HG03469 (cell line): Measurements from ENCODE around the gene RAPGEF5.

Experiments
- ATAC-seq: cut with Tn5 transposase; IDR thresholded peaks from one replicate; pipeline ENCODE4 v1.9.1; 2021; ENCODE audit warnings: mild to moderate bottlenecking, moderate library complexity, moderate number of reproducible peaks; ENCODE audit not compliant: unreplicated experiment

The RAPGEF5 gene

GRCh38 chr7:22269963-22270362, 87.0 kb downstream of the RAPGEF5 start:
- no peak for ATAC-seq

- no peak for ATAC-seq
Observed at GRCh38 chr7:22268884-22269421, 88.0 kb downstream of the RAPGEF5 start.

GRCh38 chr7:22267930-22268615, 88.9 kb downstream of the RAPGEF5 start:
- ATAC-seq, result no peak

- no peak for ATAC-seq
Observed at GRCh38 chr7:22262538-22262937, 94.4 kb downstream of the RAPGEF5 start.

- ATAC-seq, result no peak
Observed at GRCh38 chr7:22256541-22257096, 100.3 kb downstream of the RAPGEF5 start.

- no peak for ATAC-seq
Observed at GRCh38 chr7:22255834-22256233, 101.1 kb downstream of the RAPGEF5 start.

- ATAC-seq, result no peak
Observed at GRCh38 chr7:22255342-22255741, 101.6 kb downstream of the RAPGEF5 start.

GRCh38 chr7:22252936-22253536, 103.9 kb downstream of the RAPGEF5 start:
- no peak for ATAC-seq

- ATAC-seq, result no peak
Observed at GRCh38 chr7:22252016-22252415, 104.9 kb downstream of the RAPGEF5 start.

- ATAC-seq, result no peak
Observed at GRCh38 chr7:22251281-22251680, 105.7 kb downstream of the RAPGEF5 start.

GRCh38 chr7:22250390-22250789, 106.6 kb downstream of the RAPGEF5 start:
- ATAC-seq, result no peak

- ATAC-seq, result no peak
Observed at GRCh38 chr7:22248111-22248809, 108.7 kb downstream of the RAPGEF5 start.

GRCh38 chr7:22241805-22242390, 115.1 kb downstream of the RAPGEF5 start:
- ATAC-seq, result no peak

- ATAC-seq, result no peak
Observed at GRCh38 chr7:22240904-22241571, 115.9 kb downstream of the RAPGEF5 start.

GRCh38 chr7:22238354-22239311, 118.3 kb downstream of the RAPGEF5 start:
- no peak for ATAC-seq

- no peak for ATAC-seq
Observed at GRCh38 chr7:22235134-22235533, 121.8 kb downstream of the RAPGEF5 start.

- ATAC-seq, result no peak
Observed at GRCh38 chr7:22234227-22234626, 122.7 kb downstream of the RAPGEF5 start.

- ATAC-seq, result no peak
Observed at GRCh38 chr7:22231806-22232205, 125.1 kb downstream of the RAPGEF5 start.

- ATAC-seq, result no peak
Observed at GRCh38 chr7:22231141-22231540, 125.8 kb downstream of the RAPGEF5 start.
